Choroid plexus epithelial cell (primary cell): ENCODE measurements around the gene NUMA1.

Experiments used
- DNase-seq: peaks from one replicate; pipeline ENCODE4 v3.0.0-alpha.2; 2010; ENCODE audit warnings: low read depth
- H3K4me3 ChIP-seq: 2 replicates; pipeline ENCODE4 v1.5.1; 2011; ENCODE audit warnings: low read depth, mild to moderate bottlenecking, control low read depth, low read length, moderate library complexity
- CTCF ChIP-seq: conservative IDR thresholded peaks from 2 replicates; pipeline ENCODE4 v1.5.1; 2011; ENCODE audit warnings: low read depth, mild to moderate bottlenecking, control low read depth, inconsistent platforms, low read length, moderate library complexity

NUMA1 gene

GRCh38 chr11:72102162-72102561 lies 21.8 kb upstream of the NUMA1 start:
- TF ChIP-seq CTCF: no peak
- H3K4me3 ChIP-seq: peak overlapping the region; percentile 94
- no peak for DNase-seq

GRCh38 chr11:72100462-72100861 lies 20.1 kb upstream of the NUMA1 start:
- H3K4me3 ChIP-seq: no peak overlapping the region
- TF ChIP-seq CTCF: no peak

GRCh38 chr11:72100009-72100408 lies 19.7 kb upstream of the NUMA1 start:
- DNase-seq: no peak
- no peak overlapping the region for H3K4me3 ChIP-seq

More at GRCh38 chr11:72100462-72100861, 20.1 kb upstream of the NUMA1 start:
- no peak for DNase-seq

GRCh38 chr11:72098741-72099140 lies 18.4 kb upstream of the NUMA1 start:
- no peak for DNase-seq
- no peak for TF ChIP-seq CTCF
- H3K4me3 ChIP-seq: no peak overlapping the region

More at GRCh38 chr11:72100009-72100408, 19.7 kb upstream of the NUMA1 start:
- no peak for TF ChIP-seq CTCF

- peak; percentile 90 for TF ChIP-seq CTCF
- DNase-seq: peak; percentile 79
- H3K4me3 ChIP-seq: no peak overlapping the region
Observed at GRCh38 chr11:72091292-72091691, 10.9 kb upstream of the NUMA1 start.

- H3K4me3 ChIP-seq: no peak overlapping the region
- no peak for DNase-seq
- TF ChIP-seq CTCF: no peak
Observed at GRCh38 chr11:72088076-72088808, 7.9 kb upstream of the NUMA1 start.

- DNase-seq: no peak
- no peak overlapping the region for H3K4me3 ChIP-seq
- no peak for TF ChIP-seq CTCF
Observed at GRCh38 chr11:72085621-72086351, 5.4 kb upstream of the NUMA1 start.
